ENCODE data around the gene CDK11A. TPM values are rescaled to one million over a fixed set of nuclear protein-coding genes. Genes with fewer than 3 reads are reported as not detected.
A peak's percentile ranks its signal among the peaks of the same experiment; 100 is the strongest.
"Not testable (repeated sequence)": the region's sequence is repeated elsewhere in the genome, so short reads cannot be mapped to it uniquely, and the experiment has no call there.

CDK11A gene
- total RNA-seq, 1 experiment from 2014 or later: 12.8 TPM

DNA sequence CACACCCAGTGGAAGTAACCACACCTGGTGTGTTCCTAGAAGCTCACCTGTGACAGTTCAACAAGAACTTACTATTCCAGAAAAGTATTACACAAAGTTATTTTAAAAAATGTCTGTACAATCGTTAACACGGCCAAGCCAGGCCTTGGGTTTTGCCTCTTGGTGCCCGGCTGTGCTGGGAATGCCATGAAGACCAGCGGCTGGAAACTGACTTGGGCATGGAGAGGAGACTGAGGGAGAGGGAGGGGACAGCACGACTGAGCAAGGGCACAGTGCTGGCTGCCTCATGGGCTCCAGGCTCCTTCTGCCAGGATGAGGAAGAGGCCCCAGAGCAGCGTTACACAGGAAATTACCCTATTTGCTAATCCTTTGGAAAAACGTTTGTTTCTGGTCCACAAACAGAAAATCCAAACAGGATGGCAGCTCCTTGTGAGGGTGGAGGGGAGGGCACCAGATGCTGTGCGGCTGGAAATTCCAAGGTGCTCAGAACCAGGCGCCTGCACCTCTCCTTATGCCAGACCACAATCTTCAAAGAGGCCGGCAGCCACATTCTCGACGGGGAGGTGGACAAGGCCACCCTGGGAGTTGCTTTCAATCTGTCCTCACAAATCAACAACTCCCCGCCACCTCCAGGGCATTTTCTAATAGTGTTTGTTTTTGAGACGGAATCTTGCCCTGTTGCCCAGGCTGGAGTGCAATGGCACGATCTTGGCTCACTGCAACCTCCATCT is 61.2 kb downstream of the CDK11A start:
- DNase-seq (ENCODE audit: low read depth): not testable (repeated sequence)

DNA sequence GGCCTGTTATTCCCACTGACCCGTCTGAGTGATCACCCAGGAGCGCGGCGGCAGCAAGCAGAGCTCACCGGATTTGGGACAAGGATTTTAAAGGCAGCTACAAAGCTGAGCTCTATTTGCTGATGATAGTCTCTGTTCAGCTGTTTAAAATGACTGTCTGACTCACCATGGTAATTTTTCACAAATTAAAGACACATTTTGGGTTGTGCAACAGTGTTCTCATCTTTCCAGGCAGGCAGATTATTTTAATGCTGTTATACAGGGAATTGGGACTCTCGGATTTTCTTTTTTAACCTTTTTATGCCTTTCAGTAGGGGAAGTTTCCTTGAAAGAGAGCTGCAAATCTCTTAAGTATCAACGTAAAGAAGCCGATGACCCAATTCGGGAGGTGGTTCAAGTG is 61.8 kb downstream of the CDK11A start:
- peak; percentile 29 for DNase-seq (ENCODE audit: low read depth)

DNA sequence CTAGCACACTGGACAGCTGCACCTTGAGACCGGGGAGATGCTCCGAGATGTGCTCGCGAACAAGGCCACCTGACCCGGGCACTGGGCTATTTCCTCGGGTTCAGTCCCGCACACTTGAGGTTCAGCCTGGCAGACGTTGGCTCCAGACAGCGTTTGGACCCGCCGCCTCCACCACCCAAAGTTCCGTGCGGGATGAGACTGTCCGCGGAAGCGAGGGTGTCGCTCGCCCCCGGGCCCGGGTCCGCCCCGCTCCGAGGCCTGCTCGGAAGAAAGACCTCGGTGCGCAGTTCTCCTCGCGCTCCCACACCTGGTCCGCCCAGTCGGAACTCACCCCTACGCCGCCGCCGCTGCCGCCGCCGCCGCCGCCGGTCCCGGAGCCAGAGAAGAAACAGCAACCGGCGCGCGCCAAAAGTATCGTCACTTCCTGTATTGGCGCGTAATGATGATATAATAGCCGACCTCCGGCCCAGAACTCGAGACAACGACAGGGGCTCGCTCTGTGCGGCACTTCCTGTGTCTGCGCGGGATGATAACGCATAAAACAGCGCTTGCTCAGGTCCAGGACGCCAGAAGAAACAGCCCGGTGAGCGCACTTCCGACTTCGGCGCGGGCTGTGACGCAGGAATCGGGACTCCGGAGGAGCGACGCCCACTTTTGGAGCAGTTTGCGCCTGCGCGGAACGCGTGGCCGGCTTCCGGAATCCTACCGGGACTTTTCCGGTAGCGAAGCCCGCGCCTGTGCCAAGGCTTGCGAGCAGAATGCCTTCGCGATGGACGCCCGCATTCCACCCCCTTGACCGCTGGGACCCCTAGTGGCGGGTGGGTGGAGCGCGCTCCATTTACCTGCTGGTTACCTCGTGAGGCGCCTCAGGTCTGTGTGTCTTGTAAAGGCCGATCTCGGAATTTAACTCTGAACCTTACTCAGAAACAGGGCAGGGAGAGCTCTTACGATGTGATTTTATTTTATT is 65.3 kb downstream of the CDK11A start, which contains the start of gene CDK11B:
Gene CDK11B (minus strand): TSS at position 422 of the 967 bp plus-strand sequence. CDS start 1,519 bp downstream, outside the sequence.
- DNase-seq (ENCODE audit: low read depth): peak; percentile 93

Other genes with a start within 250 kb of the CDK11A start
- gene ATAD3A, start 212.2 kb downstream of the CDK11A start, total RNA-seq (2014; rRNA removed): 65.0 and 67.9 TPM in 2 replicates
- 0.63 and 0.83 TPM in 2 replicates for gene TMEM240, start 183.7 kb downstream of the CDK11A start, total RNA-seq (2014; rRNA removed)
- 72.5 and 80.6 TPM in 2 replicates for gene SSU72, start 149.5 kb downstream of the CDK11A start, total RNA-seq (2014; rRNA removed)
- gene FNDC10, start 124.2 kb downstream of the CDK11A start, total RNA-seq (2014; rRNA removed): 3.3 and 5.9 TPM in 2 replicates
- gene MIB2, start 108.9 kb downstream of the CDK11A start, total RNA-seq (2014; rRNA removed): 43.6 and 63.4 TPM in 2 replicates
- gene MMP23B, start 92.2 kb downstream of the CDK11A start, total RNA-seq (2014; rRNA removed): 0.34 and 0.38 TPM in 2 replicates
- 14.2 and 19.6 TPM in 2 replicates for gene CDK11B, start 65.4 kb downstream of the CDK11A start, total RNA-seq (2014; rRNA removed)
- gene SLC35E2B, start 31.6 kb downstream of the CDK11A start, total RNA-seq (2014; rRNA removed): 17.9 and 23.9 TPM in 2 replicates
- 56.4 and 61.7 TPM in 2 replicates for gene NADK, start 54.1 kb upstream of the CDK11A start, total RNA-seq (2014; rRNA removed)
- 81.9 and 99.8 TPM in 2 replicates for gene GNB1, start 166.7 kb upstream of the CDK11A start, total RNA-seq (2014; rRNA removed)
- 0.11 TPM in 1 of 2 replicates, not detected in the other for gene CALML6, start 190.9 kb upstream of the CDK11A start, total RNA-seq (2014; rRNA removed)
- 0.52 and 0.64 TPM in 2 replicates for gene TMEM52, start 194.9 kb upstream of the CDK11A start, total RNA-seq (2014; rRNA removed)

Data from LHCN-M2 (cell line).